ENCODE measurements around the gene RBM6. TPM values are rescaled to one million over a fixed set of nuclear protein-coding genes. Genes with fewer than 3 reads are reported as not detected.
"Not testable (repeated sequence)": the region's sequence is repeated elsewhere in the genome, so short reads cannot be mapped to it uniquely, and the experiment has no call there.

RBM6 gene
- total RNA-seq, 3 donors from 2014 or later: 92.2 to 158 (median 154) TPM

- TF ChIP-seq POLR2A (IDR thresholded peaks at IDR 0.05): no peak
- TF ChIP-seq POLR2AphosphoS5 (IDR thresholded peaks at IDR 0.05): peak in 1 of 3 donors; percentile 19
- TF ChIP-seq CTCF (IDR thresholded peaks at IDR 0.05): peak in 2 of 3 donors; percentile 11 to 36
- peak; percentile 83 to 87 for DNase-seq (ENCODE audit: low spot score in 2 of 2)
- H3K27ac ChIP-seq: peak within 1 kb of the TSS; percentile 75 to 90
- intact Hi-C loops (cut with DNase I; ENCODE audit: low total_unique reads): no loop called here
- no peaks in the 10 kb centered on the region for H3K9me3 ChIP-seq
- no peaks in the 10 kb centered on the region for H3K36me3 ChIP-seq
- peak within 1 kb of the TSS; percentile 31 to 62 (median 47) for H3K4me3 ChIP-seq
- peaks cover 6 to 8% of the 10 kb centered on the region in 2 donors for H3K4me1 ChIP-seq
- no peaks in the 10 kb centered on the region for H3K27me3 ChIP-seq
Measured at GRCh38 chr3:49903451-49904424, 36.2 kb upstream of the RBM6 start, which contains the start of gene MST1R. Gene MST1R, minus strand, starts transcription at chr3:49903873. Its CDS starts 264 bp downstream, at chr3:49903609.

GRCh38 chr3:49904448-49904847 lies 35.5 kb upstream of the RBM6 start:
- H3K4me1 ChIP-seq; DNase-seq (ENCODE audit: low spot score in 2 of 2); H3K36me3 ChIP-seq; H3K27me3 ChIP-seq; intact Hi-C loops (cut with DNase I; ENCODE audit: low total_unique reads); H3K9me3 ChIP-seq: not testable (repeated sequence)
- Histone ChIP-seq H3K27ac (peak overlapping the region; percentile 75 to 90), H3K4me3 (peak overlapping the region in 1 of 3 donors; percentile 47)

GRCh38 chr3:49906073-49906743 lies 33.7 kb upstream of the RBM6 start:
- peaks cover 4% of the 10 kb centered on the region for H3K36me3 ChIP-seq
- H3K27me3 ChIP-seq: no peaks in the 10 kb centered on the region
- peaks cover 3 to 6% of the 10 kb centered on the region in 2 donors for H3K4me1 ChIP-seq
- peak in 2 of 3 donors; percentile 56 to 68 for TF ChIP-seq CTCF (IDR thresholded peaks at IDR 0.05)
- TF ChIP-seq POLR2A (IDR thresholded peaks at IDR 0.05): no peak
- peak overlapping the region; percentile 54 to 80 for H3K27ac ChIP-seq
- H3K4me3 ChIP-seq: peak overlapping the region in 2 of 3 donors; percentile 40 to 45
- H3K9me3 ChIP-seq: no peaks in the 10 kb centered on the region
- peak in 1 of 2 donors; percentile 31 for DNase-seq (ENCODE audit: low spot score in 2 of 2)
- intact Hi-C loops (cut with DNase I; ENCODE audit: low total_unique reads): no loop called here

DNA sequence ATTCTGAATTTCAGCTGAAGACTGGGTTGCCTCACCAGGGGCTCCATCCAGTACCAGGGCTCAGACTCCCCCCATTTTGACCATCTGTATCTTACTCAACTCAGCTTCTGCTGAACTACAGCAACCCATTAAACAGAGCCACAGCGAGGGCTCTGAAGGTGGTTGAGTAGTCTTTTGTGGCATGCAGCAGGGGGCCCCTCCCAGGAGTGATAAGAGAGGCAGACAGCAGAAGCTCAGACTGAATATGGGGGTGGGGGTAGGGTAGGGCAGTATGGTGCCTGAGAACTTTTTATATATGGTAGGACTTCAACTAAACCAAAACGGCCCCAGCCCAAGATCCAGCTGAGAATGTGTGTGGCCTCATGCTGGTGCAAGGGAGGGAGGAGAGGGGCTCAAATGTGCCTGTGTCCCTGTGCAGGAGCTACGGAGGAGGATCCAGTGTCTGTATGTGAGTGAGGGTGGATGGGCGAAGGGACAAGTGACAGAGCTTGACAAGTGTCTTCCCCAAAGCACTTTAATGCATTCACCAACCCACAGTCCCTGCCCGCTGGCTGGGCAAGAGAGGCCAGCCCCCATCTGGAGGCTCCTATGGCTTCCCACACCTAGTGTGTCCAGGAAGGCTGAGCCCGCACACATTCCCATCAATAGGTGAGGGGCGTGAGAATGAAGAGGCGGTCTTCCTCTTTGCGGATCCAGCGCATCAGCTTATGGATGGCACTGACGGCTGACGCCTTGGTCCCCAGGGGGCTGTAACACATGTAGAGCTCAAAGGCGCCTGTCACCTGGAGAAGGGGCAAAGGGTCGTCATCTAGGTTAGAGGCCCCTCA lies 31.4 kb upstream of the RBM6 start:
- DNase-seq (ENCODE audit: low spot score in 2 of 2): no peak
- intact Hi-C loops (cut with DNase I; ENCODE audit: low total_unique reads): no loop called here
- Histone ChIP-seq H3K36me3 (peaks cover 11% of the 10 kb centered on the region), H3K27ac (no peak overlapping the region), H3K4me1 (peaks cover 0 to 6% of the 10 kb centered on the region in 2 donors), H3K27me3 (no peaks in the 10 kb centered on the region), H3K9me3 (no peaks in the 10 kb centered on the region), H3K4me3 (no peak overlapping the region)
- TF ChIP-seq CTCF (IDR thresholded peaks at IDR 0.05) (no peak), POLR2A (IDR thresholded peaks at IDR 0.05) (no peak), POLR2AphosphoS5 (IDR thresholded peaks at IDR 0.05) (no peak)

- H3K27ac ChIP-seq: no peak overlapping the region
- TF ChIP-seq POLR2AphosphoS5 (IDR thresholded peaks at IDR 0.05): no peak
- TF ChIP-seq CTCF (IDR thresholded peaks at IDR 0.05): no peak
- no peak for TF ChIP-seq POLR2A (IDR thresholded peaks at IDR 0.05)
- no peaks in the 10 kb centered on the region for H3K27me3 ChIP-seq
- peaks cover 0 to 3% of the 10 kb centered on the region in 2 donors for H3K4me1 ChIP-seq
- intact Hi-C loops (cut with DNase I; ENCODE audit: low total_unique reads): no loop called here
- H3K36me3 ChIP-seq: peaks cover 11% of the 10 kb centered on the region
- H3K9me3 ChIP-seq: no peaks in the 10 kb centered on the region
- DNase-seq (ENCODE audit: low spot score in 2 of 2): no peak
- H3K4me3 ChIP-seq: no peak overlapping the region
Measured at GRCh38 chr3:49910409-49911123, 29.4 kb upstream of the RBM6 start.
